SU-DHL-6 (cell line): ENCODE data around the gene TPRA1.

Experiments
- CTCF ChIP-seq: fragments of 200-600 bp; sonication (generic); IDR thresholded peaks from one replicate; pipeline ENCODE4 v1.5.1; 2017; ENCODE audit warnings: antibody characterized with exemption, mild to moderate bottlenecking, low read length, moderate library complexity; ENCODE audit not compliant: insufficient read depth, poor library complexity, severe bottlenecking
- EZH2phosphoT487 ChIP-seq: fragments of 200-600 bp; sonication (generic), shearing (Covaris generic); conservative IDR thresholded peaks from 2 replicates; pipeline ENCODE4 v1.6.1; 2018; ENCODE audit warnings: mild to moderate bottlenecking, antibody characterized with exemption, low read length, moderate library complexity, mixed read lengths

GRCh38 chr3:127524296-127524896, 66.1 kb downstream of the TPRA1 start:
- TF ChIP-seq CTCF = no peak
- no peak for TF ChIP-seq EZH2phosphoT487
